ENCODE results near the gene CD9. TPM values are rescaled to one million over a fixed set of nuclear protein-coding genes. Genes with fewer than 3 reads are reported as not detected.

The CD9 gene
- total RNA-seq, 1 donor from 2014 or later, result 181 TPM

DNA sequence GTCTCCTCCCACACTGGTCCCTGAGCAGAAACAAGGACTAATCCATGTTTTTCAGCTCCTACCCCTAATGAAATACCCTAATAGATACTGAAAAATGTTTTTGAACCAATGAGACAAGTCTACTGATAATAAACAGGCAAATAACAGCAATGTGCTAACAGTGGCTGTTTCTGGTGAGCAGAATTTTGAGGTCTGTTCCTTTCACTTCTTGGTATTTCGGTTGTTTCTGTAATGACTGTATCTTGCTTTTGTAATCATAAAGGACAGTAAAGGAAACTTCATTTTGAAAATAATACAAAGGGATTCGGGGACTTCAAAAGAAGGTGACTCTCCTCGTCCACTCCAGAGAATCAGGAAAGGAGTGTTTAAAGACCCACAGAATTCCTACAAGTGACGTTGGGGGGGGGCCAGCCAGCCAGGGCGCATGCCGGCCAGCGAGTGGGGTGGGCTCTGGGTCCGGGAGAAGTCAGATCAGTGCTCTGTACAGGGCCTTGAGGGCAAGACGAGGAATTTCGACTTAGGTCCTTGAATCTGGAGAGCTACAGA is 1.1 kb upstream of the CD9 start:
- no peaks in the 10 kb centered on the region for H3K27me3 ChIP-seq
- H3K9me3 ChIP-seq, result no peaks in the 10 kb centered on the region
- H3K36me3 ChIP-seq, result no peaks in the 10 kb centered on the region
- H3K27ac ChIP-seq, result peak overlapping the region; percentile 93 to 94
- H3K4me3 ChIP-seq, result peak overlapping the region; percentile 86 to 96
- intact Hi-C loops (cut with DNase I), result loop anchor here (5.0 kb wide), 1 partner anchor 137 kb away; no protein-coding TSS in a partner anchor
- TF ChIP-seq, protein P1, sequence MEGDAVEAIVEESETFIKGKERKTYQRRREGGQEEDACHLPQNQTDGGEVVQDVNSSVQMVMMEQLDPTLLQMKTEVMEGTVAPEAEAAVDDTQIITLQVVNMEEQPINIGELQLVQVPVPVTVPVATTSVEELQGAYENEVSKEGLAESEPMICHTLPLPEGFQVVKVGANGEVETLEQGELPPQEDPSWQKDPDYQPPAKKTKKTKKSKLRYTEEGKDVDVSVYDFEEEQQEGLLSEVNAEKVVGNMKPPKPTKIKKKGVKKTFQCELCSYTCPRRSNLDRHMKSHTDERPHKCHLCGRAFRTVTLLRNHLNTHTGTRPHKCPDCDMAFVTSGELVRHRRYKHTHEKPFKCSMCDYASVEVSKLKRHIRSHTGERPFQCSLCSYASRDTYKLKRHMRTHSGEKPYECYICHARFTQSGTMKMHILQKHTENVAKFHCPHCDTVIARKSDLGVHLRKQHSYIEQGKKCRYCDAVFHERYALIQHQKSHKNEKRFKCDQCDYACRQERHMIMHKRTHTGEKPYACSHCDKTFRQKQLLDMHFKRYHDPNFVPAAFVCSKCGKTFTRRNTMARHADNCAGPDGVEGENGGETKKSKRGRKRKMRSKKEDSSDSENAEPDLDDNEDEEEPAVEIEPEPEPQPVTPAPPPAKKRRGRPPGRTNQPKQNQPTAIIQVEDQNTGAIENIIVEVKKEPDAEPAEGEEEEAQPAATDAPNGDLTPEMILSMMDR (IDR thresholded peaks at IDR 0.05), result no peak
- DNase-seq (ENCODE audit: low spot score in 2 of 2), result no peak
- peaks cover 0 to 26% of the 10 kb centered on the region in 2 donors for H3K4me1 ChIP-seq

DNA sequence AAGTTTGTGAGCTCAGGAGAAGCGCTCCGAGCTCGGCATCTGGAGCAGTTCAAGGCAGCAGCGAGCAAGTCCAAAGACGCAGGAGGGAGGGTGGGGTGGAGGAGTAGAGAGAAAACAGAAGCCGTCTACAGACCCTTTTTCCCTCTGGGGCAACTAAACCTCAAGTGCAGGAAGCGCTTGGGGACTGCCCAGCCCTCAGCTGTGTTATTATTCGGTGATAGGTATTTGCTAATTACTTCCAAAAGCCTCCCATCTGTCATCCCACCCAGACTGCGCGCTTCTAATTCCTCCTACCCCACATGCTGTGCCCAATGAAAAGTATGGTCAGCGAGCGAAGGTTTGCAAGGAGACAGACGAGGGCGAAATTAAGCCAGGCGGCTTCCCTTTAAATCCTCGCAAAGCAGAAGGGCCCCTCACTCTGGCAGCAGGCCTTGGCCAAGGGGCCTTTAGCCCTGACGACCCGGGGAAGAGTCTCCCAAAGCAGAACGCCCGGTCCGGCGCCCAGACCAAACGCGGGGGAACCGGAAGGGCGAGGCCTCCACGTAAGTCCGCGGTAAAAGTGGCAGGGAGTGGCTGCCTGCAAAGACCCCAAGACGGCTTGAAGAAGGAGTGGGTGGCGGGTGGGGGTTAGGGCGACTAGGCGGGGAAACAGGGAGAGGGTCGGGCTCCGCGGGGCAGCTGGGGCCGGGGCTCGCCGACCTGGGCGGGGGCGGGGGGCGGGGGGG is 507 bp upstream of the CD9 start:
- peak in 1 of 2 donors; percentile 83 for DNase-seq (ENCODE audit: low spot score in 2 of 2)
- Histone ChIP-seq H3K9me3 (no peaks in the 10 kb centered on the region), H3K36me3 (no peaks in the 10 kb centered on the region), H3K4me1 (peaks cover 4 to 32% of the 10 kb centered on the region in 2 donors), H3K27ac (peak overlapping the region; percentile 93 to 94), H3K4me3 (peak overlapping the region; percentile 86 to 96), H3K27me3 (no peaks in the 10 kb centered on the region)
- intact Hi-C loops (cut with DNase I), result loop anchor here (2.0 to 5.0 kb wide), 2 partner anchors 17 to 137 kb away; no protein-coding TSS in a partner anchor
- TF ChIP-seq, protein P1 (IDR thresholded peaks at IDR 0.05), result no peak

DNA sequence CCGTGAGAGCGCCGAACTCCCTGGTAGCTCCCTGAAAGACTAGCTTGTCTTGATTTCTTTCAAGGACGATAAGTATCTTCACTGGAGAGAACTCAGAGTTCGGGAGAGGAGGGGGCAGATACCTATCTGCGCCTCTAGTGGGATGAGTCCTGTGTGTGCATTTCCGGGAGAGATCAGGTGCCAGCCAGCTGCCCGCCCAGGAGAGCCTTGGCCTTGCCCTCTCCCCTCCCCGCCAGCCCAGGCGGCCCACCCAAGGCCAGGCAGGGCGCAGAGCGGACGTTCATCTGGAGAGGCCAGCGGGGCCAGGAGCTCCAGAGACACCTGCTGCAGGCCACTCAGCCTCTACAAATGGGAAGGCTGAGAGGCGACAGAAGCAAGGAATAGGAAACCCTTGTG is 1.0 kb downstream of the CD9 start:
- intact Hi-C loops (cut with DNase I), result loop anchor here (1.0 to 2.0 kb wide), 2 partner anchors 16 to 25 kb away; no protein-coding TSS in a partner anchor
- Histone ChIP-seq H3K27me3 (no peaks in the 10 kb centered on the region), H3K27ac (peak overlapping the region; percentile 93 to 94), H3K36me3 (no peaks in the 10 kb centered on the region), H3K4me3 (peak overlapping the region; percentile 86 to 96), H3K9me3 (no peaks in the 10 kb centered on the region), H3K4me1 (peaks cover 12 to 43% of the 10 kb centered on the region in 2 donors)
- TF ChIP-seq, protein P1 (IDR thresholded peaks at IDR 0.05), result no peak
- DNase-seq (ENCODE audit: low spot score in 2 of 2), result no peak

DNA sequence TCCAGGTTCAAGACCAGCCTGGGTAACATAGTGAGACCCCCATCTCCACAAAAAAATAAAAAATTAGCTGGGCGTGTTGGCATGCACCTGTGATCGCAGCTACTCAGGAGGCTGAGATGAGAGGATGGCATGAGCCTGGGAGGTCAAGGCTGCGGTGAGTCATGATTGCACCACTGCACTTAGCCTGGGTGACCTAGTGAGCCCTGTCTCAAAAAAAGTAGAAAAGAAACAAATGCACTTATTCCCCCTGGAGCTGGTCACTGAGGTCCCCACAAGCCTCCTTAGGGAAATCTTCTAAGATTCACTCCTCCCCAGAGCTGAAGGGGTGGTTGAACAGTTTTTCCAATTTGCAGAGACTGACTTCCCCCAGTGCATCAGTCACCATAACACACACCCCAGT is 1.6 kb downstream of the CD9 start:
- Histone ChIP-seq H3K4me3 (peak overlapping the region; percentile 86 to 96), H3K9me3 (no peaks in the 10 kb centered on the region), H3K36me3 (no peaks in the 10 kb centered on the region), H3K27me3 (no peaks in the 10 kb centered on the region), H3K27ac (peak overlapping the region; percentile 93 to 94), H3K4me1 (peaks cover 12 to 48% of the 10 kb centered on the region in 2 donors)
- TF ChIP-seq, protein P1 (IDR thresholded peaks at IDR 0.05), result no peak
- no peak for DNase-seq (ENCODE audit: low spot score in 2 of 2)
- intact Hi-C loops (cut with DNase I), result loop anchor here (1.0 to 2.0 kb wide), 3 partner anchors 15 to 28 kb away; no protein-coding TSS in a partner anchor

DNA sequence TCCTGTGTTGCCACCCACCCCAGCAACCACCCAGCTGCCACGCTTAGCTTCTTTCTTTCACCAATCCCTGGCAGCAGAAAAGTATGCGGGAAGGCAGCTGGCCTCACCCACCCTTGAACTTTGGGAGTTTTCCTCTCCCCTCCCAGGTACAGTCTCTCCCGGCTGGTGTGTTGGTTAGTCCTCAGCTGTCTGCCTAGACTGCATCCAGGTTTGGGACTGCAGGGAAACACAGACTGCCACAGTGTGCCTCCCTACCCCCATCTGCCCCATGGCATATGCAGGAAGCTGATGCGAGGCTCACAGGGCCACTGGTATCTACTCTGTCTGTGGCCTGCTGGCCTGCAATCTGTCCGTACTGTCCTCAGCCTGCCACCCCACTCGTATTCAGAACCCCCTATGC is 2.1 kb downstream of the CD9 start:
- TF ChIP-seq, protein P1 (IDR thresholded peaks at IDR 0.05), result no peak
- no peaks in the 10 kb centered on the region for H3K27me3 ChIP-seq
- H3K4me3 ChIP-seq, result peak overlapping the region; percentile 86 to 96
- no peaks in the 10 kb centered on the region for H3K36me3 ChIP-seq
- no peak for DNase-seq (ENCODE audit: low spot score in 2 of 2)
- peak overlapping the region; percentile 93 to 94 for H3K27ac ChIP-seq
- intact Hi-C loops (cut with DNase I), result loop anchor here (1.0 kb wide), 1 partner anchor 28 kb away; no protein-coding TSS in a partner anchor
- no peaks in the 10 kb centered on the region for H3K9me3 ChIP-seq
- H3K4me1 ChIP-seq, result peaks cover 16 to 53% of the 10 kb centered on the region in 2 donors
